Vagina (tissue), 2 donors: Measurements from ENCODE around the gene MSANTD1.

Experiments used
- CTCF ChIP-seq, 3 experiments: fragments of 450-650 bp in 2 of 3; fragments of 200-600 bp in 1 of 3; sonication (generic) in 1 of 3; IDR thresholded peaks; one replicate each; pipeline ENCODE4 v1.5.1; 2017 to 2019; ENCODE audit warnings: antibody characterized with exemption in 3 of 3, mild to moderate bottlenecking in 2 of 3, moderate library complexity in 2 of 3
- POLR2A ChIP-seq, 2 donors: fragments of 450-650 bp; IDR thresholded peaks; one replicate each; pipeline ENCODE4 v1.6.1; 2017; ENCODE audit warnings: antibody characterized with exemption in 2 of 2, mild to moderate bottlenecking in 2 of 2, moderate library complexity in 2 of 2
- POLR2AphosphoS5 ChIP-seq, 2 donors: sonication (generic); formaldehyde crosslinking; IDR thresholded peaks; one replicate each; pipeline ENCODE4 v1.9.0; 2017; ENCODE audit warnings: antibody characterized with exemption in 2 of 2, mild to moderate bottlenecking in 2 of 2, low read depth in 1 of 2; ENCODE audit not compliant: insufficient read depth in 1 of 2

- TF ChIP-seq CTCF (IDR thresholded peaks at IDR 0.05) (no peak), POLR2AphosphoS5 (IDR thresholded peaks at IDR 0.05; ENCODE audit: insufficient read depth in 1 of 2, low read depth in 1 of 2) (no peak), POLR2A (IDR thresholded peaks at IDR 0.05) (no peak)
These were observed 35.2 kb upstream of the MSANTD1 start for GRCh38 chr4:3213661-3214250.
